ELR (cell line): ENCODE data around the gene CTNNA2.
A peak's percentile ranks its signal among the peaks of the same experiment; 100 is the strongest.
"Not testable (repeated sequence)": the region's sequence is repeated elsewhere in the genome, so short reads cannot be mapped to it uniquely, and the experiment has no call there.

ENCODE experiments used
- DNase-seq: peaks from one replicate; pipeline ENCODE4 v3.0.0-alpha.2; 2015; ENCODE audit warnings: low read depth

The CTNNA2 gene

GRCh38 chr2:80203929-80204328 lies 691.1 kb downstream of the CTNNA2 start:
- DNase-seq = not testable (repeated sequence)

DNA sequence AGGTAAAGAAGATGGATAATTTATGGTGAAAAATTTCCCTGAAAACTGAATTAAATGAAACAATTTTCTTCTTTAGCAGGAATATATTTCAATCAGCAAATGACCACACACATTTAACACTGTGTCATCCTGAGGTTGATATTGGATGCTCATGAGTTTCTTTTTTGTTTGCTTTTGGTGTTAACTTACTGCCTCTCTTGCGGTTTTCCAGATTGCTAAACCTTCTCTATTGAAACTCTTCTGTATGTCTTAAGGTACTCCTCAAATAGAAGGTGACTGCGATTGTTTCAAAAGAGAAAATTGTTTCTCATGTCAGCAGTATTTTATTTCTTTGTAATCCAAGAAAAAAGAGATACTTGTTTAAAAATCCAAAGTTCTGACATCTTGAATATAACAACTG lies 692.6 kb downstream of the CTNNA2 start:
- DNase-seq = no peak

GRCh38 chr2:80209458-80209857 lies 696.6 kb downstream of the CTNNA2 start:
- DNase-seq = no peak

DNA sequence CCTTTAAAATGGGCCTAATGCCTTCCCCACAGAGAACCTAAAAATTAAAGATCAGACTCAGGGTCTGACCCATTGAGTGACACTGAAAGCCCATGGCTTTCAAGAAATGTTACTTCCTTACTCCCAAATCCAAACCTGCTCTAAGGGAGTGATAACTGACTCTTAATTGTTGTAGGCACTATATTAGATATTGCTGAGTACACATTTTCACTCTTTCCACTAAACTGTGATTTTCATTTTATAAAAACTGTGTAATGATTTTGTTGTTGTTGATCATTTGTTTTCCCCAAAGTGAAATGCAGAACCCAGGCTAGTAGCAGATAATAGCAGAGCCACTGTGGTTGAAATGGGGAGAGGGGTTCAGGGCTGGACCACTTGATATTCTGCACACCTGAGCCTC lies 704.6 kb downstream of the CTNNA2 start:
- DNase-seq = no peak

DNA sequence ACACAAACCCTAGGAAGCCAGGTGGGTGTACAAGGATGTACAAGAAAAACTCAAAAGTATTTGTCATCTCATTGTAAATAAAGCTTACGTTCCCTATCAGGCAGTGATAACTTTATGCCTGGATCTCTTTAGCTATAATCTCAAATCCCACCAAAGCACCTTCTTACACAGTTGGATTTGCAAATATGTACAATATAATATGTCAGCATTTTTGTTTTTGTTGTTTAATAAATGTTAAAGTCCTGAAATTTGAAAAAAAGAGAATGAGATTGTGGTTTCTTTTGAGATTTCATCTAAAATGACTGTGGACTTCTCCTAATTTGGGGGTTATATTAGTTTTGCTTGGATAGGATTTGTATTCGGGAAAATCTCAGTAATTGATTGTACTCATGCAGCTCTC lies 709.8 kb downstream of the CTNNA2 start:
- no peak for DNase-seq

DNA sequence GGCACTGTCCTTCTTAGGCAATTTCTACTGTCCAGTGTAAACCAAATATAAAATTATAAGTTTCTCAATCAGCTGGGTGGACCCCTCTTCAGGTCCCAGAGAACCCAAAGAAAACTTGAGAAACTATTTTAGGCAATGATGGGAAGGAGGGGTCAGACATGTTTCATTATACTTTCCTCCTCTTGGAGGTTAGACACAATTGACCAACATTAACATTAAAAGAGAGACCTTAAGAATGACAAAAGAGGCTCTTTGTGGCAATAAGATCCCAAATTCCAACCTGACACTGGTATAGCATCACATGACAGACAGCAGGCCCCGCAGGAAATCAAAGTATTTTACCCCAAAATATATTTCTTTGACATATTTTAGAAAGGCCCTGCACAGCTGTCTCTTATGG lies 718.6 kb downstream of the CTNNA2 start:
- DNase-seq = no peak

DNA sequence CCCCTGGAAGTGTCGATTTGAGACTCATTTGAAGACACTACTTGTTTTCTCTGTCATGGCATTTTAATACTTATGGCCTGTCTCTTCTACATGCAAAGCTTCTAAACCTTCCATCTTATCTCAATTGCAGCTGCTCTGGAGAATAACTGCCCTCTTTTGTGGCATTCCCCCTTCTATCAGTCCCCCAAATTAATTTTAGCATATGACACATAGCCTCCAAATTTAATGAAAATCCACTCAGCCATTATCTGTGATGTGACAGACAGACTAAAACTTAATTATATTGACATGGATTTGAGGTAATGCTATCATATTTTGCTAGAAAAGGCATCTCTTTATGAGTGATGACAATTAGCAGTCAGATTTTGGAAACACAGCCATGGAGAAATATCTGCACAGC lies 720.5 kb downstream of the CTNNA2 start:
- DNase-seq = no peak

GRCh38 chr2:80238692-80239469 lies 726.0 kb downstream of the CTNNA2 start:
- peak; percentile 42 for DNase-seq

DNA sequence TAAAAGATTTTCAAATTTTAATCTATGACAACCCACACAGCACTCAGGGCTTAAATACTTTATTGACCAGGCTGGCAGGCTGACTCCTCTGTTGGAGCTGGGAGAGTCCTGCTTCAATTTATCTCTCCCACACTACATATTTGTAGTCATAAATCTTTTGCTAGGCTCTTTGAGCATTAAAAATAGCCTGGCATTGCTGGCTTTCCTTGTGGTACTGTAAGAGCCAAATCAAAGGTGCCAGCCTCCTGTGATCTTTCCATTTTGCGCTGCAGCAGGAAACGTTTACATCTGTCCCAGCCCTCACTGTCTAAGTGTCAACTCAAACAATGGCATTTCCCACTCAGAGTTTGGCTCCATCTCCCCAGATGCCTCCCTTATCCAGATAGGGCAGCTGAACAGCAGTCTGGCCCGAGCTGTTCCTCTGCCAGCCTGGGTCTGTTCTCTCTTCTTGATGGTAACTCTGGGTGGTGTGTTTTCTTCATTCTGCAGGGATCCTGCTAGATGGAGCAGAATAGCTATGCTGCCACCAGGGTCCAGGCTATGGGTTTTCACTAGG lies 729.6 kb downstream of the CTNNA2 start:
- DNase-seq = no peak

DNA sequence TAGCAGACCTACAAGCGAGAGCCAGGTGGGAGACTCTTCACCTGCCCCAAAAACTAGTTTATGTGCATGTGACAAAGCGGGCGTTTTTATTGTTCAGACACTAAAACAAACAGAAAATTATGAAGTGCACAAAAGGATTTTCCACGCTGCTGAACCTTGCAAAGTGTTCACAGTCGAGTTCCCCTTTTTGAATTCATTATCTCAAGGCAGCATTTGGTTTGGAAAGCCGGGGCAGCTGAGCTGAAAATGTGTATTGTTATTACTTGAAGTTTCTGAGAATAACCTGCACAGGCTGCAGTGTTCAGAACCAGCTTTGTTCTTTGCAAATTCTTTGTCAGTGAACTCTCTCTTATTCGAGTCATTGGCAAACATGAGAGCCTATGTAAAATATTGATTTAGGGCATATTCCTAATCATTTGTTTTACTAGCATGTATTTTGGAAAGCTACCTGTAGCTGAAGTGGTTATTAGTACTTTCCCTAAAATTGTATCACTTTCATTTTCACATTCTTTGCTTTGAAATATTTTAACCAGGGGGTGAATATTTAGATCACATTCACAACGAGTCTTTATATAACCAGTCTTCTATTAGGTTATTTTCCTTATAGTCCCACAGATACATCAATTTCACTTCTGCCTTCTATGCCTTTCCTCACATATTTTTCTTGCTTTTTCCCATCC lies 732.2 kb downstream of the CTNNA2 start:
- DNase-seq = no peak

DNA sequence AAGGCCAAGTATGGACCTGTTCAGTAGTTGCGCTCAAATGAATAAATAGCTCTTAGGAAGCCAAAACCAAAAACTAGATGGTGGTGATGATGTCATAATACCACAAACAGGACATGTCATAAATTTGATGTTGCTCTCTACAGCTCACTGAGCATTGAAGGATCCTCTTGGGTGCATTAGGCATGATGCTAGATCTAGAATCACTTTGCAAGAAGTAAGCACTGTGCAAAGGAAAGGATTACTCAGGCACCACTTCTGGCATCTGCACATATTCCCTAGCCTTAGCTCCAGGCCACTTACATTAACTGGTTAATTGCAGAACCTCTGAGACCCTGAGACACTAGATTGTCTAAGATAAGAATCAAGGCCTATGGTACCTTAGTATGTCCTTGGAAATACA lies 733.7 kb downstream of the CTNNA2 start:
- no peak for DNase-seq

DNA sequence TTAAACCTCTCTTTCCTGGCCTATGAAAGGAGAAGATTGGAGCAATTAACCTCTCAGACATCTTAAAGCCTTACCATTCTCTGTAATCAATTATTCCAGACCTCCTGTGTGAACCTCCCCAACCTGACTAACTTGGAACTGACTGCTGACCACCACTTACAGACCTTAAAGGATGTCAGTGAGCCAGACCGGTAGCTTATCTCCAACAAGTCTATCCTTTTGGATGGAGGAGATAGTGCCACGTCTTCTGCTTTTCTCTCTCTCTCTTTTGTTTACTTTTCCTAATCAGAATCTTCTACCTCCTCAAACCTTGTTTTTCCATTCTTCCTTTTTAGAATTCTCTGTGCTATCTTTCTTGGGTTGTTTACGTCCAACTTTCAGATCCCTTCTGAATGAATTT lies 734.5 kb downstream of the CTNNA2 start:
- no peak for DNase-seq

DNA sequence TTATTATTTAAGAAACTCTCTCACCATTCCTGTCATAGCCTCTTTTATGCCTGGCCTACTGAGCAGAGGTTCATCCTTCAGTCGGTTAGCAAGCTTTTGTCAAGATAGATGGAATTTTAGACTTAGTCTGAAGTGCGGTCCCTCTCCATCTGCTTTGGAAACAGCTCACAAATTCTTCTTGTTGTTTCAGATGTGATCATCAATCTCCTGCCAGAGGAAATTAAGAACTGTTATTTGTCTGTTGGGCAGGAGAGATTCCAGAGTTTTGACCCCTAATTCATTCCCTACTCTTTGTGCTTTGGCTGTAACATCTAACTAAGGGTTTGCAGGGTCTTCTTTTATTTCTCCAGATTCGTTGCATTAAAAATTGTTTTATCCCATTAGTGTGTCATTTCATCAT lies 735.3 kb downstream of the CTNNA2 start:
- DNase-seq = no peak

DNA sequence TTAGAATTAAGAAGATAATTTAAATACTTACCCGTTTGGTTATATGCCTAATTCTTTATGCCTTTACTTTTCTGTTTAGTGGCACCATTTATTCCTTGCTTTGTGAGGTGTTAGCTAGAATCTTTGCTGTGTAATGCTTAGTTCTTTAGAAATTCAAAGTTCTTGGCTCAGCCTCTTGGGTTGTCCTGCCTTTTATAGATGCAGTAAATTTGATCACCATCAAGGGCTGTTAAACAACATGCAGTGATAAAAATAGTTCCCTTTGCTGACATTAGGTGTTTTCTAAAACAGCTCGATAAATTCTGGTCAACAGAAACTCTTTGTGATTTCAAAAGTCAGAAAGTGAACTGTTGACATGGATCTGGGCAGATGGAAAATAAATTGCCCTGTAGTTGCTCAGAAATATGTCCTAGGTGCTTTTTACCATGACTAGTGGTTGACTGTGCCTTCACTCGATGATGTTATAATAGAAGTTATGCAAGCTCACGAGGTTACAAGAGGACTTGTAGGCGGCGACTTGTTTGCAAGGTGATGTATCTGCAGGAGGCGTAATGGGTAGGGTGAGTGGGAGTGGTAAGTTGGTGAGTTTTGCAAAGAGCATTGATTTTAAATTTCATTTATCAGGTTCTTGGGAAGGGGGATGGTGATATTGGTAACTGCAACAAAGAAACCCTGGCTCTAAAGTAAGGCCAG lies 739.6 kb downstream of the CTNNA2 start:
- no peak for DNase-seq

DNA sequence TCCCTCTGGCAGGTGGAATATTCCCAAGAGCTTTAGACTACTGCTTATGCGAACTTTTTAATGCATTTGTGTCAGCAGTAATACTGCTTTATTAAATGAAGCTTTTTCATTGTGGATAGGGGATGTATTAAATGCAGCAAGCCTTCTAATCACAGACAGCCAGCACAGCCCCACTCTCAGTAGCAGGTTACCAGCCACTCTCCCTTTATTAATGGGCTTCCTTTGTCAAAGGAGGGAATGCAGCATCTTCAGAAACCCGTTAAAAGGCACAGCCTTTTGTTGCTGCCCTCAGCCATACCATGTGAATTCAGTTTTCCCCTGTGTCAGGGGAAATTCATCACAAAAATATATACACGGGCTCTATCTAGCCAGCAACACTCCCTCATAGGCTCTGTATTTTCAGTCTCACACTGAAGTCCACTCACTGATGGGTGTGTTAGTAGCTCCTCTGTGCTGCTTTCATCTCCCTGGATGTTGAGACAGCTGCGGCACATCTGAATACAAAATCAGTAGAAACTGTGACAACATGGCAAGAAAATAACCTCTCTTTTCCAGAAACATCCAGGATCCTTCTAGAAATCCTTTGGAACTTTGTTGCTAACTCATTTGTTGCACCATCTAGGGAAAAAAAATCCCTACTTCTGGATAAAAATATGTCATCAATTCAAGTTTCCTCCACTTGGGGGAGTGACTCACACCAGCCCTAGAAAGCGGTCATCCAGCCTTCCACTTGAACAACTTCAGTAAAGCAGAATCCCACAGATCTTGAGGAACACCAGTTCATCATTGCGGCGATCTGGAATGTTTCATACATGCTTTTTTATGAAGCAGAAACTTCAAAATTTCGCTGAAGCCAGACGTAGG lies 743.3 kb downstream of the CTNNA2 start:
- DNase-seq = peak; percentile 11

DNA sequence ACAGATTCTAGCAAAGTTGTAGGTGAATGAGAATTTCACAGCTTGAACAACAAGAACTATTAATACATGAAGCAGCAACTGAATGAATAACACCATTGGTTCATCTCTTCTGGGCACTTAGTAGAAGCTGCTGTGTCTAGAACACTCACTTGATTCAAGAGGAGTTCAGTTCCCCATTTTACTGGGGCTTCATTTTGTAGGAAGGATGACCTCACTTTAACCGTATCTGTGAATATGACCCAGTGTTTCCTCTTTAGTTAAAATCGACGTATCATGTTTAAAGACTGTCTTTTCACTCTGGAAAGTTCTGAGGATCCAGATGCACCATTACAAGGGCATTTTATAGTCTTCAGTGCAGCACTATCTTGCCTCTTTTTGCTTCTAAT lies 743.9 kb downstream of the CTNNA2 start:
- DNase-seq = no peak

DNA sequence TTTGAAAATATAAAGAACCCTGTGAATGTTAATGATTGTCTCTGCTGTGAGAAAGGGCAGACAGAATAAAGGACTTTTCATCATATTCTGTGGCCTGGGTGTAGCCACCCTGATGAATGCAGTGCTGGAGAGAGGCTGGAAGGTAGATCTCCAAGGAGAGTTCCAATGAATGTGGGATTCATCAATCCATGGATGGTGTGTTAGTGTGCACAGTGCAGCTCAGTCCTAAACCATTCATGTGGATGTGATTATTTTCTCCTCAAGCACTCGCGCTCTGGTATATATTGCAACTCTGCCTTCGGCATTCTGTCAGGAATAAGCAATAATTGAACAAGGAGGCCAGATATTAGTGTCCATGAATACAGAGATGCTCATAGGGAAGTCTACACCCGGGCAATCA lies 744.6 kb downstream of the CTNNA2 start:
- no peak for DNase-seq

GRCh38 chr2:80258341-80258740 lies 745.5 kb downstream of the CTNNA2 start:
- DNase-seq = no peak

- DNase-seq = no peak
Measured at GRCh38 chr2:80258793-80259192, 745.9 kb downstream of the CTNNA2 start.

GRCh38 chr2:80259292-80259691 lies 746.4 kb downstream of the CTNNA2 start:
- DNase-seq = no peak

GRCh38 chr2:80266231-80266630 lies 753.4 kb downstream of the CTNNA2 start:
- DNase-seq = no peak

GRCh38 chr2:80269806-80270205 lies 757.0 kb downstream of the CTNNA2 start:
- no peak for DNase-seq
